Activated T-helper 1 cell treated with anti-CD3 and anti-CD28 coated beads, Interleukin-2, amount 50 U/mL, for 16 hours (primary cell): Measurements from ENCODE around the gene RARA.
"Not testable (repeated sequence)": the region's sequence is repeated elsewhere in the genome, so short reads cannot be mapped to it uniquely, and the experiment has no call there.

ENCODE experiments used
- DNase-seq, 2 donors: peaks; one replicate each; pipeline ENCODE4 v3.0.0-alpha.2; 2020; ENCODE audit warnings: low read depth in 1 of 2, low spot score in 1 of 2

RARA gene

DNA sequence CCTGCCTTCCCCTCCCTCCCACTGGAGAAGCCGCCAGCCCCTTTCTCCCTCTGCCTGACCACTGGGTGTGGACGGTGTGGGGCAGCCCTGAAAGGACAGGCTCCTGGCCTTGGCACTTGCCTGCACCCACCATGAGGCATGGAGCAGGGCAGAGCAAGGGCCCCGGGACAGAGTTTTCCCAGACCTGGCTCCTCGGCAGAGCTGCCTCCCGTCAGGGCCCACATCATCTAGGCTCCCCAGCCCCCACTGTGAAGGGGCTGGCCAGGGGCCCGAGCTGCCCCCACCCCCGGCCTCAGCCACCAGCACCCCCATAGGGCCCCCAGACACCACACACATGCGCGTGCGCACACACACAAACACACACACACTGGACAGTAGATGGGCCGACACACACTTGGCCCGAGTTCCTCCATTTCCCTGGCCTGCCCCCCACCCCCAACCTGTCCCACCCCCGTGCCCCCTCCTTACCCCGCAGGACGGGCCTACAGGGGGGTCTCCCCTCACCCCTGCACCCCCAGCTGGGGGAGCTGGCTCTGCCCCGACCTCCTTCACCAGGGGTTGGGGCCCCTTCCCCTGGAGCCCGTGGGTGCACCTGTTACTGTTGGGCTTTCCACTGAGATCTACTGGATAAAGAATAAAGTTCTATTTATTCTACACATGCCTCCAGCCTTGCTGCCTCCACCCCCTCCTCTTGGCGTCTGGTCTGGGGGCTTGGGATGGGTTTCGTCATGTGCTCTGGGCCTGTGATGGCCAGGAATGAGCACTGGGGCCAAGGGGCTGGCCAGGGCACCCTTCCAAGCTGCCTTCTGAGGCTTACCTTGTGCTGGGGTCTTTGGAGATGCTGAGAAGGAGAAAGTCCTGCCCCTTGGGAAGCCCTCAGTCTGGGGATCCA lies 48.3 kb downstream of the RARA start:
- DNase-seq, result no peak

DNA sequence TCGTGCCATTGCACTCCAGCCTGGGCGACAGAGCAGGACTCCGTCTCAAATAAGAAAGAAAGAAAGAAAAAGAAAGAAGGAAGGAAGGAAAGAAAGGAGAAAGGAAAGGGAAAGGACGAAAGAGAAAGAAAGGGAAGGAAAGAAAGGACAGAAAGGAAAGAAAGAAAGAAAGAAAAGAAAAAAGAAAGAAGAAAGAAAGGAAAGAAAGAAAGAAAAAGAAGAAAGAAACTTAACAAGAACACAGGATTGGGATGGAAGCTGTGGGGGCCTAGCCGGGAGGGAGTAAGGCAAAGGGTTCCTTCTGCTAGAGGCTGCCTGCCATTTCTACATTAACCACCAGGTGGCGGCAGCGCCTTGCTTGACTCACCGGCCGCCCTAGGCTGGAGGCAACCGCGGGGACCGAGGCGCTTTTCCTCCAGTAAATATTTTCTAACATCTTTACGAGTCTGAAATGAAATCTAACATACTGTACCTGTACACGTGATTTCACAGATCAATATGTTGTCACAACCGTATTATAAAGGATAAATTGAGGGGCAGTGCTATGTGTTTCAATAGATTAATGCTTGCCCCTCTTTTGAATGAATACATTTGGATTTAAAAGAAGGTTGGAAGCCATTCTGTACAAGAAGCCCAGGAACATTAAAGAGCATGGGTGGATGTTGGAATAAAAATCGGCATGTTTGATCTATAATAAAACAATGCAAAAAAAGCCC lies 49.5 kb downstream of the RARA start:
- peak; percentile 79 to 90 for DNase-seq

DNA sequence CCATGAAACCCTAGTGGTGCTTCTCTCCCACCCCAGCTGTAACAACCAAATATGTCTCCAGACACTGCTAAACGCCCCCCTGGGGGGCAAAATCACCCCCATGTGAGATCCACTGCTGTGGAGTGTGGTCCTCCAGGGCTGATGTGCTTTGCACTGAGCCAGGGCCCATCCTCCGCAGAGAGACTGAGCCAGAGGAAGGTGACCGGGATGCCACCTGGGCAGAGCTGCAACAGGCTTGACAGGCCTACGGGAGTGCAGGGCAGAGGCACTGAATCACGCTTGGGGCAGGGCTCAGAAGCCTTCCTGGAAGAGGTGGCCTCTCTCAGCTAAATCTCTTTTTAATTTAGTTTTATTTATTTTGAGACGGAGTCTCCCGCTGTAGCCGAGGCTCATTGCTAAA lies 51.1 kb downstream of the RARA start:
- DNase-seq, result no peak

- DNase-seq, result no peak
Measured at GRCh38 chr17:40361063-40361924, 52.3 kb downstream of the RARA start.

GRCh38 chr17:40361925-40362695 lies 53.1 kb downstream of the RARA start:
- DNase-seq, result no peak

DNA sequence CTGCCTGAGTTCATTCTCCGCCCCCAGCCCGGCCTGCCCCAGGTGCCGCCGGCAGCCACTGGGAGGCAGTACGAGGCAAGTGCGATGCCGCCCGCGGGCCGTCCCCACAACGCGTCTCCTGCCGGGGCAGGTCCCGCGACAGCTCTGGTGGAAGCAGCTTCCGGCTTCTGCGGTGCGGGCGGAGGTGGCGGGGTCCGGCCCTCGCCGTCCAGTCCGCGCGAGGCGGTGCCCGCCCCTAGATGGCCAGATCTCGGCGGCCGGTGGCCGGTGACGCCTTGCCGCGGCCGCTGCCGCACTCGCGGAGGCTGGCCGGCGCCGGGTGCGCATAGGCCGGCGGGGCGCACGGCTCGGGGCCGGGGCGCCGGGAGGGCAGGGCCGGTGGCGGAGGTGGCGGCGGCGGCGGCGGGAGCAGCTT lies 53.7 kb downstream of the RARA start:
- DNase-seq, result peak; percentile 54 to 68

DNA sequence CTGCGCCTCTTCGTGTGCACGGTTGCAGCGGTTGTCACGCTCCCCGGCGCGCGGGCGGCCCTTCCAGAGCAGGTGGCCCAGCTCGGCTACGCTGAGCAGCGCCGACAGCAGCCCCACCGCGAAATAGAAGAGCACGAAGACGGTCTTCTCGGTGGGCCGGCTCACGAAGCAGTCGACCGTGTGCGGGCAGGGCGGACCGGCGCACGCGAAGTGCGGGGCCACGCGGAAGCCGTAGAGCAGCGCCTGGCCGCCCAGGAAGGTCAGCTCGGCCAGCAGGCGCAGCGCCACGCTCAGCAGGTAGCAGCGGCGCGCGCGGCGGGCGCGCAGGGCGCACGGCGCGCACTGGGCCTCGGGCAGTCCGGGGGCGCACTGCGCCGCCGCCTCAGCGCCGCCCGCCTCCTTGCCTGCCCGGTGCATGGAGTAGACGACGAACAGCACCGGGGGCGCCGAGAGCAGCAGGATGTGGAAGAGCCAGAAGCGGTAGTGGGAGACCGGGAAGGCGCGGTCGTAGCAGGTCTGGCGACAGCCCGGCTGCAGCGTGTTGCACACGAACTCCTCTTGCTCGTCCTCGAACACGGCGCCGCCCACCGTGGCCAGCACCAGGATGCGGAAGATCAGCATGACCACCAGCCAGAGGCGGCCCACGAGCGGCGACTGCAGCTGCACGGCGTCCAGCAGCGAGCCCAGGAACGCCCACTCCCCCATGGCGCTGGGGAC lies 54.3 kb downstream of the RARA start:
- no peak for DNase-seq

DNA sequence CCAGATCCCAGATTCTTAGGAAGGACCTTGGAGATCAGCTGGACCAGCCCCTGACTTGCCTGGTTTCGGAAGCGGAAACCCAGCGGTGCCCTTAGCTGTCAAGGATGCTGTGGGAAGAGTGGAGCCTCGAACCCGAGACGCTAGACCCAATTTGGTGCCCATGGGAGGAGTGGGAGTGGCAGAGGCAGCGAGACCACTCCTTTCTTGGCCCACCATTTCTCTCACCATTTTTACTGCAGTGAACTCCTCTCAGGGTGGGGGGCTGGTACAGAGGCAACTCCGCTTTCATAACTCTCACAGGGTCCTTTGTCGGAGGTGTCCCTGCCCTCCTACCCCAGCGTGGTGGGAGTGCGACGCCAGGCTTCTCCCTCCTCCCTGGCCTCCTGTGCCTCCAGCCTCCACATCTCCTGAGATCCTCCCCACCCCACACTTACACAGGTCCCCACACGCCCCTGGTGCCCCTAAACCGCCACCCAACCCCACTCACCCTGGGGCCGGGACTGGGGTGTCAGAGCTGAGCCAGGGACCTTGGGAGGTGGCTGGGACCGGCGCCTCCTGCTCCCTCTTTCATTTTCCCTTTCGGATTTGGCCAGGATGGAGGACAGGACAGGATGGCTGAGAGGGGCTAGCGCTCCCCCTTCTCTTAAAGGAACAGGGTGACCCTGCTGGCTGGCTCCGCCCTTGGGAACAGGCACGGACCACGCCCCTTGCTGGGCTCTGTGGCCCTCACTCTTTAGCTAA lies 55.3 kb downstream of the RARA start, which contains the start of gene GJD3:
Gene GJD3 (minus strand): TSS at position 617 of the 741 bp plus-strand sequence. CDS start 922 bp downstream, outside the sequence.
- DNase-seq, result no peak

DNA sequence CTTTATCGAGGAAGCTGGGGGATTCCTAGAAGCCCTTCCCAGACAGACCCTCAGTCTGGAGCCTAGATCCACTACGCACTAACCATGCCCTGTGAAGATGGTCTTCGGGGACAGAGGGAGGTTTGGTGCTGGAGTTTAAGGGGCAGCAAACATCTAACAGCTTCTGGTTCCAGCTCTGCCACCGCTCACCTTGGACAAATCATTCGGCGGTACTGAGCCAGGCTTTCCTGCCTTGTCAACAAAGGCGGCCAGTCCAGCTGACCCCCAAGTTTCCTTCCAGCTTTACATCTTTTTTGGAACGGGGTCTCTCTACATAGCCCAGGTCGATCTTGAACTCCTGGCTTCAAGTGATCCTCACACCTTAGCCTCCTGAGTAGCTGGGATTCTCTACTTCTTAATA lies 55.9 kb downstream of the RARA start:
- DNase-seq, result no peak

GRCh38 chr17:40366076-40366860 lies 57.3 kb downstream of the RARA start:
- DNase-seq, result no peak

DNA sequence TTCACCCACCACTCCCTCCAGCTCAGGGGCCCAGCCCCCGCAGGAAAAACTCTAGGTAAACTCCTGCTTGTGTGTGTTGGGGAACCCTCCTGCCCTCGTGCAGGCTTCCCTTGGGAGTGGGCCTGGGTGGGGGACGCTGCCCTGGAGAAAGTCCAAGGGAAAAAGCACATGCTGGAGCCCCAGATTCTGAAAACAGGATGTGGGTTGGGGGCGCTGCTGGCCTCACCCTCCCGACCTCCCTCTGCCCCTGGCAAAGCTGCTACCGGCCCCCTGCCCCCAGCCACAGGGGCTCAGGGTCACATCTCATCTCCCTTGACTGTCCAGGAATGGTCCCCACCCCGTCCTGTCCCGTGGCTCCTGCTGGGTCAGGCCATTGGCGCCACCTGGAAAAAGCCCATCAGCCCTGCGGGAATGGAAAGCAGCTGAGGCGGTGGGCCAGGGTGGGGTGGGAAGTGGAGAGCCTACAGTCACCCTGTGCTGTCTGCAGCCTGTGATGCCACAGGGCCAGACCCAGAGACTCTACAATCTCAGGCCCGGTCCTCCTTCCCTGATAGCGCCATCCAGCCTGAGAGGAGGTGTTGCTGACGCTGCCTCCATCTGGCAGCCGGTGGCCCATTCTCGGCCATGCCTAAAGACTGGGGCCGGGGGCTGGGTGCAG lies 58.0 kb downstream of the RARA start:
- DNase-seq, result no peak

DNA sequence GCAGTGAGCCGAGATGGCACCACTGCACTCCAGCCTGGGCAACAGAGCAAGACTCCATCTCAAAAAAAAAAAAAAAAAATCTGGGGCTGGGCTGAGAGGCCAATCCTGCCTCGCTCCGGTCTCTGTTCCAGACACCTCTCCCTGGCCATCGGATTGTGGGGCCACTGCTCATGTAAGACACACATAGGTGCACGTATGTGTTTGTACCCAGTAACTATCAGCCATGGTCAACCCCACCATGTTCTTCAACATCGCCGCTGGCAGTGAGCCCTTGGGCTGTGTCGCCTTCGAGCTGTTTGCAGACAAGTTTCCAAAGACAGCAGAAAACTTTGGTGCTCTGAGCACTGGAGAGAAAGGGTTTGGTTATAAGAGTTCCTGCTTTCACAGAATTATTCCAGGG lies 58.7 kb downstream of the RARA start:
- DNase-seq, result not testable (repeated sequence)

DNA sequence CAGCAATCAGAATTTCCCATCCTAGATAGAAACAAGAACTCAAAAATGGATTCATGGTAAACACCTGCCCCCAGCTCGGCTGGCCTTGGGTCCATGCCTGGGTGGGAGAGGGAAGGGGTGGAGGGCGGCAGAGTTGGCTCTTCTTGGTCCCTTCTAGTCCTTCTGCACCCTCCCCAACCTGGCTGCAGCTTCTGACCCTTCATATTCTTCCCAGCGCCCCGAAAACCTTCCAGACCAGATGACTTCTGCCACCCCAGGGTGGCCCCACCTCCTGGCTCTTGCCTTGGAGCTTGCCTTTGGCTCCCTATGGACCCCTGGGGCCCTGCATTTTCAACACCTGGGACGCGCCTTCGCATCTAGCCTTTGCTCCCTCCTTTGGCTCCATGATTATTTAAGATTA lies 60.9 kb downstream of the RARA start:
- DNase-seq, result no peak

- no peak for DNase-seq
Measured at GRCh38 chr17:40371261-40371929, 62.4 kb downstream of the RARA start.

DNA sequence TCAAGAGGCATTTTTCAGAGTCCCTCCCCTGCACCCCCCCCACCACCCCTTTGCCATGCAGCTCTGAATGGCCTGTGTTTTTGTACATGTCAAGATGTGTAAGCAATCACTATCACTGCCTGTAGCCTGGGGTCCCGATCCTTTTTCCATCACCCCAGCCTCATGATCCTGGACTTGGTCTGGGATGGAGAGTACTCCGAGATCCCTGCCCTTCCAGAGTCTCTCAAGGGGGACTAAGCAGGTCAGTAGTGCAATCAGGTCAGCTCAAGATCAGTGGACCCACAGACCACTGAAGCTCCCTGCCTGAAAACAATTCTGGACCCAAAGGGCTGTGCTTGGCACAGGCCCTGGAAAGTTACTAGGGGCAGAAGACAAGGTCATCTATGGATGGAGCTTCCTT lies 63.1 kb downstream of the RARA start:
- DNase-seq, result no peak

DNA sequence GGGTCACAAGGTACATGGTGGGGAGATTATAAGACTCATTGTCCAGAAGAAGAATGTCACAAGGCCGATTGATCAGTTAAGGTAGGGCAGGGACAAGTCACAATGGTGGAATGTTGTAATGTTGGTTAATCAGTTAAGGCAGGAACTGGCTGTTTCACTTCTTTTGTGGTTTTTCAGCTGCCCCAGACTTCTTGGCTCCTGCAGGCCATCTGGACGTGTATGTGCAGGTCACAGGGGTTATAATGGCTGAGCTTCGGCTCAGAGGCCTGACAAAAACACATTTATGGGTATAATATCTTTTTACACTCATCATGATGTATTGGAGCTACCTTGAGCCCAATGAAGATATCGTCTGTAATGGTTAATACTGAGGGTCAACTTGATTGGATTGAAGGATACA lies 63.7 kb downstream of the RARA start:
- not testable (repeated sequence) for DNase-seq

- no peak for DNase-seq
Measured at GRCh38 chr17:40373324-40373723, 64.3 kb downstream of the RARA start.
